Measurements from ENCODE around the gene UBE2C.

- TF ChIP-seq CTCF (IDR thresholded peaks at IDR 0.05 in 8 of 11, conservative IDR thresholded peaks at IDR 0.05 in 3 of 11) (no peak), POLR2A (IDR thresholded peaks at IDR 0.05) (no peak), POLR2AphosphoS5 (IDR thresholded peaks at IDR 0.05) (no peak)
These were observed 39.8 kb upstream of the UBE2C start for GRCh38 chr20:45772693-45773092.
